OCI-LY3 (cell line): ENCODE data around the gene HIBADH.

Experiments used
- H2AFZ ChIP-seq: fragments of 200-600, 300-600 bp; shearing (Covaris generic); 2 replicates; pipeline ENCODE4 v1.6.0; 2014; ENCODE audit warnings: antibody characterized with exemption, low read depth, low read length
- H3K27ac ChIP-seq: fragments of 200-600, 300-600 bp; sonication (generic); 2 replicates; pipeline ENCODE4 v1.5.1; 2014; ENCODE audit warnings: mild to moderate bottlenecking, low read length, moderate library complexity, mixed read lengths
- H3K27me3 ChIP-seq: fragments of 200-600, 300-600 bp; sonication (generic); 2 replicates; pipeline ENCODE4 v1.6.1; 2014; ENCODE audit warnings: low read depth, low read length, mixed read lengths
- H3K36me3 ChIP-seq: fragments of 200-600, 300-600 bp; sonication (generic); replicated peaks from 2 replicates; pipeline ENCODE3; 2014; ENCODE audit warnings: low read depth, low read length, mixed read lengths
- H3K4me1 ChIP-seq: fragments of 300-600, 200-600 bp; sonication (generic); 2 replicates; pipeline ENCODE4 v1.6.1; 2014; ENCODE audit warnings: low read length, mixed read lengths
- H3K4me2 ChIP-seq: fragments of 200-600, 300-600 bp; sonication (generic); 2 replicates; pipeline ENCODE4 v1.6.1; 2014; ENCODE audit warnings: low read length, mixed read lengths
- H3K4me3 ChIP-seq: fragments of 300-600, 200-600 bp; sonication (generic); 2 replicates; pipeline ENCODE4 v1.5.1; 2014; ENCODE audit warnings: antibody characterized with exemption, mild to moderate bottlenecking, low read length, moderate library complexity
- H3K79me2 ChIP-seq: fragments of 300-600, 200-600 bp; shearing (Covaris generic); 2 replicates; pipeline ENCODE4 v1.6.1; 2014; ENCODE audit warnings: mild to moderate bottlenecking, low read length, mixed read lengths
- H3K9ac ChIP-seq: fragments of 300-600, 200-600 bp; shearing (Covaris generic); 2 replicates; pipeline ENCODE4 v1.6.0; 2014; ENCODE audit warnings: mild to moderate bottlenecking, low read length, moderate library complexity
- H3K9me3 ChIP-seq: fragments of 200-600, 300-600 bp; shearing (Covaris generic); 2 replicates; pipeline ENCODE4 v1.6.1; 2014; ENCODE audit warnings: low read length, mixed read lengths; ENCODE audit not compliant: insufficient read depth
- H4K20me1 ChIP-seq: fragments of 200-600, 300-600 bp; sonication (generic); 2 replicates; pipeline ENCODE4 v1.6.1; 2016; ENCODE audit warnings: low read length, mixed read lengths; ENCODE audit not compliant: insufficient read depth
- EZH2phosphoT487 ChIP-seq: fragments of 200-600 bp; shearing (Covaris generic); IDR thresholded peaks from 2 replicates; pipeline ENCODE4 v1.6.1; 2018; ENCODE audit warnings: antibody characterized with exemption, mixed run types, low read depth
- TF ChIP-seq, protein P1 (sequence below): fragments of 200-600, 300-600 bp; sonication (generic); IDR thresholded peaks from 2 replicates; pipeline ENCODE4 v1.5.1; 2014; ENCODE audit warnings: antibody characterized with exemption, low read length, low read depth

Gene HIBADH

DNA sequence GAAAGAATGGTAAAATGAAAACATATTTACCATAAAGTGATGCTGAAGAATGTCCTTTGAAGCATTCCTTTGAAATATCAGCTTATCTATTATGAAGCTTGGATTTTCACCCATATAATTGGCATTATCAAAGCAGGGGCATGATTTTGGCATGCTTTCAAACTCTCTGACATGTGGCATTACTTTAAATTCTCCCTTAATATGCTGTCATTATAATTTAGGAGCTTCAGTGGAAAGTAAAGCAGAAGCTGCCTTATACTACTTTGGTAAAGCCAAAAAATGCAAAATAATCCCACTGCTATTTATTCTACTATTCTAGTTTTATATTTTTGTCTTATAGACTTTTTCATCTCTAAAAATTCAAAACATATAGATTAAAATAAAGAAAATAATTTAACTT lies 28.0 kb upstream of the HIBADH start:
- no peaks in the 10 kb centered on the region for H3K79me2 ChIP-seq
- H3K4me1 ChIP-seq: no peaks in the 10 kb centered on the region
- H3K27ac ChIP-seq: no peak overlapping the region
- no peak overlapping the region for H3K4me2 ChIP-seq
- H3K4me3 ChIP-seq: no peak overlapping the region
- H3K9me3 ChIP-seq: no peaks in the 10 kb centered on the region
- no peak overlapping the region for H2AFZ ChIP-seq
- no peak overlapping the region for H3K9ac ChIP-seq
- H4K20me1 ChIP-seq: no peaks in the 10 kb centered on the region
- H3K36me3 ChIP-seq: no peaks in the 10 kb centered on the region
- H3K27me3 ChIP-seq: no peaks in the 10 kb centered on the region
- no peak for TF ChIP-seq EZH2phosphoT487
- TF ChIP-seq, protein P1, sequence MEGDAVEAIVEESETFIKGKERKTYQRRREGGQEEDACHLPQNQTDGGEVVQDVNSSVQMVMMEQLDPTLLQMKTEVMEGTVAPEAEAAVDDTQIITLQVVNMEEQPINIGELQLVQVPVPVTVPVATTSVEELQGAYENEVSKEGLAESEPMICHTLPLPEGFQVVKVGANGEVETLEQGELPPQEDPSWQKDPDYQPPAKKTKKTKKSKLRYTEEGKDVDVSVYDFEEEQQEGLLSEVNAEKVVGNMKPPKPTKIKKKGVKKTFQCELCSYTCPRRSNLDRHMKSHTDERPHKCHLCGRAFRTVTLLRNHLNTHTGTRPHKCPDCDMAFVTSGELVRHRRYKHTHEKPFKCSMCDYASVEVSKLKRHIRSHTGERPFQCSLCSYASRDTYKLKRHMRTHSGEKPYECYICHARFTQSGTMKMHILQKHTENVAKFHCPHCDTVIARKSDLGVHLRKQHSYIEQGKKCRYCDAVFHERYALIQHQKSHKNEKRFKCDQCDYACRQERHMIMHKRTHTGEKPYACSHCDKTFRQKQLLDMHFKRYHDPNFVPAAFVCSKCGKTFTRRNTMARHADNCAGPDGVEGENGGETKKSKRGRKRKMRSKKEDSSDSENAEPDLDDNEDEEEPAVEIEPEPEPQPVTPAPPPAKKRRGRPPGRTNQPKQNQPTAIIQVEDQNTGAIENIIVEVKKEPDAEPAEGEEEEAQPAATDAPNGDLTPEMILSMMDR: no peak

- no peak overlapping the region for H3K4me2 ChIP-seq
- no peaks in the 10 kb centered on the region for H3K79me2 ChIP-seq
- H2AFZ ChIP-seq: no peak overlapping the region
- H4K20me1 ChIP-seq: no peaks in the 10 kb centered on the region
- no peaks in the 10 kb centered on the region for H3K27me3 ChIP-seq
- H3K4me3 ChIP-seq: no peak overlapping the region
- H3K36me3 ChIP-seq: no peaks in the 10 kb centered on the region
- H3K9me3 ChIP-seq: no peaks in the 10 kb centered on the region
- no peaks in the 10 kb centered on the region for H3K4me1 ChIP-seq
- no peak overlapping the region for H3K9ac ChIP-seq
- TF ChIP-seq, protein P1: peak; percentile 81
- no peak for TF ChIP-seq EZH2phosphoT487
- no peak overlapping the region for H3K27ac ChIP-seq
Measured at GRCh38 chr7:27689591-27690164, 27.0 kb upstream of the HIBADH start.

DNA sequence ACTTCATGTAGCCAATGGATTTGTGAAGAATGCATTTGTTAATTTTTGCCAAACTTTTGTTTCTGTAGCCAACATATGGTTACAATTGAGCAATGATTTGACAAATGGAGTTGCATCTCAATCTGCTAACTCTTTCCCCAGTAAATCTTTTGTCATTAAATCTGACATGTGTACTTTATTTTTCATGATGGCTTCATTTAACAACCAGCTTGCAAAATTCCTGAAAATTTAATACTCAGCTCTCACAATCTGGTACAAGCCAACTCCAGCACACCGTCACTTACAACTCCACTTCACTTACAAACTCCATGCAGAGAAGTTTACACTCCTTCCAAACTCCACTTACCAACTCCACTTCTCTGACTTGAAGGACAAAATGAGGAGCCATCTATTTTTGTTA lies 26.5 kb upstream of the HIBADH start:
- TF ChIP-seq EZH2phosphoT487: no peak
- TF ChIP-seq, protein P1: no peak
- Histone ChIP-seq H3K4me1 (no peaks in the 10 kb centered on the region), H3K27ac (no peak overlapping the region), H3K36me3 (no peaks in the 10 kb centered on the region), H3K9me3 (no peaks in the 10 kb centered on the region), H3K9ac (no peak overlapping the region), H3K79me2 (no peaks in the 10 kb centered on the region), H2AFZ (no peak overlapping the region), H3K27me3 (no peaks in the 10 kb centered on the region), H4K20me1 (no peaks in the 10 kb centered on the region), H3K4me3 (no peak overlapping the region), H3K4me2 (no peak overlapping the region)

DNA sequence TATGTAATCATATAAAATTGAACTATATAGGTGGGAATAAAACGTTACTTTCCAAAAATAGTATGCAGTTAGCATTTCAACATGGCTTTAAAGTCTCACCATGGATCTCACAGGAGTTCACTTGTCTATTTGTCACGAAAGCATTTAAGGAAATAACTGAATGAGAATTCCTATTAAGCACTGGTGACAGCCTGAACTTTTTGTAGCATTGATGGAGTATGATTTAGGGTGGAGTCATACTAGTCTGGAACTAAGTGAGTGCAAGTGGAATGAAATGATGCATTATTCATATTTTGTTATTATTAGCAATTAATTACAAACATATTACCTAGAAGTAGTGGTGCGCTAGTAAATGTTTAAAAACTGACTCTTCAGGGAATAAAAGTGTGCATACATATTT lies 26.0 kb upstream of the HIBADH start:
- Histone ChIP-seq H3K36me3 (no peaks in the 10 kb centered on the region), H3K4me3 (no peak overlapping the region), H2AFZ (no peak overlapping the region), H3K9ac (no peak overlapping the region), H3K9me3 (no peaks in the 10 kb centered on the region), H3K4me2 (no peak overlapping the region), H4K20me1 (no peaks in the 10 kb centered on the region), H3K27ac (no peak overlapping the region), H3K4me1 (no peaks in the 10 kb centered on the region), H3K27me3 (no peaks in the 10 kb centered on the region), H3K79me2 (no peaks in the 10 kb centered on the region)
- TF ChIP-seq EZH2phosphoT487: no peak
- TF ChIP-seq, protein P1: no peak
